SK-N-MC (cell line): ENCODE results near the gene HOXC5.

Experiments used
- DNase-seq: peaks from one replicate; pipeline ENCODE4 v3.0.0-alpha.2; 2011; ENCODE audit warnings: low read depth, low spot score
- H3K27ac ChIP-seq: fragments of 200-600 bp; sonication (generic); 2 replicates; pipeline ENCODE4 v1.5.1; 2016; ENCODE audit warnings: mixed run types
- H3K36me3 ChIP-seq: fragments of 200-600 bp; sonication (generic); 2 replicates; pipeline ENCODE4 v1.6.1; 2017; ENCODE audit warnings: antibody characterized with exemption, low read length, mixed read lengths; ENCODE audit not compliant: insufficient read depth
- H3K4me3 ChIP-seq: fragments of 200-600 bp; sonication (generic); 2 replicates; pipeline ENCODE4 v1.5.1; 2016
- H3K9ac ChIP-seq: fragments of 200-600 bp; sonication (generic); 2 replicates; pipeline ENCODE4 v1.8.0; 2017; ENCODE audit warnings: mixed run types, mixed read lengths; ENCODE audit not compliant: insufficient read length
- H3K9me3 ChIP-seq: fragments of 200-600 bp; sonication (generic); 2 replicates; pipeline ENCODE4 v1.6.1; 2017; ENCODE audit warnings: low read depth, mild to moderate bottlenecking, antibody characterized with exemption, low read length, moderate library complexity, mixed read lengths
- EZH2 ChIP-seq: fragments of 200-600 bp; sonication (generic); IDR thresholded peaks from one replicate; pipeline ENCODE4 v1.6.1; 2017; ENCODE audit warnings: antibody characterized with exemption
- FOXP2 ChIP-seq: optimal IDR thresholded peaks from 2 replicates; pipeline ENCODE3; 2011; ENCODE audit warnings: mild to moderate bottlenecking, moderate library complexity; ENCODE audit not compliant: insufficient read depth; ENCODE audit errors: extremely low read length, control extremely low read depth
- POLR2AphosphoS5 ChIP-seq: IDR thresholded peaks from 2 replicates; pipeline ENCODE4 v1.6.1; 2012; ENCODE audit warnings: mild to moderate bottlenecking, low read depth, low read length, borderline replicate concordance

HOXC5 gene

DNA sequence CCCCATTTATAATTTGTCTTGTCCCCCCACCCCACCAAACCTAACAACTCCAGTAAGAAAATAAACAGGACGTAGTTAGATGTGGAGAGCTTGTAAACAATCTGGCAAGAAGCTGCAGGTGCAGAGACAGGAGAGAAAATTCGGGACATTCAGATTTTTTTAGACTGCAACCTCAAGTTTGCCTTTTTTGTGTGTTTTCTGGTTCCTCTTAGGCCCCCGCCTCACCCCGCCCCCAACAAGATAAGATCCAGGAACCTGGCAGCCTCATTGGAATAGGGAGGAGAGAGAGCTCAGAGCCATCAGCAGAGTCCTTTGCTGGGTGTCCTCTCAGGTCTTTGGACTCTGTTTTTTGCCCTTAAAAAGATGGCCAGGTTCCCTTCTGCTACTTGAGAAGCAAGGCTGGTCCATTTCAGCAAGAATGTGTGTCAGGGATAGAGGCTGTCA lies 45.0 kb upstream of the HOXC5 start:
- Histone ChIP-seq H3K36me3 (no peaks in the 10 kb centered on the region), H3K9me3 (no peaks in the 10 kb centered on the region), H3K4me3 (no peak overlapping the region), H3K27ac (no peak overlapping the region), H3K9ac (no peak overlapping the region)
- TF ChIP-seq POLR2AphosphoS5 (no peak), EZH2 (no peak)
- DNase-seq = no peak

DNA sequence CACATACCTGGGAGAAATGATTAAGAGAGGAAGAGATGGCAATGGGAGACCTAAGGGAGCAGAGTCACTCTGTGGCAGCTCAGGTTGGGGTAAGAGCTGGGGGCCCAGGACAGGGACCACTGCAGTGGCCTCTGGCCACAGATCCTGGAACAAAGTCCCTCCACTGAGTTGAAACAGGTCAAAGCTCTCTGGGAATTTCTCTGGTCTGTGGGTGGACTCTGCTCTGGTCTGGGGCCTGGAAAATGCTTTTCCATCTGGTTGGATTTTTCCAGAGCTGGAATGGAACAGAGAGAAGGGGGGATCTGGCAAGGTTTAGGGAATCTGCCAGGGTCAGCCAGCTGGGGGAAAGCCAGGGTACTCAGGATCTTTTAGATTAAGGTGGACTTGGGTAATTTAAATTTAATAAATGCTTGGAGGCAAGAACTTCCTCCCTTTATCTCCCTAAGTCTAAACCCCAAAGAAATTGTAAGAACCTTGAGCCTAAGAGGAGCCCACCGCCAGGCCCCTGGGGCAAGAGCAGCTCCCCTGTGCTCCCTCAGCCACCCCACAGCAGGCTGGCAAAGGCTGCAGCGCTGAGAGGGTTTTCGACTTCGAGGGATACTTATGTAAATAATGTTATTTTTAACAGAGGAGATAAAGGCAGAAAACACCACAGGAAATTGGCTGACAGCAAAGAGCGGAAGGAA lies 44.2 kb upstream of the HOXC5 start:
- TF ChIP-seq EZH2 = no peak
- TF ChIP-seq POLR2AphosphoS5 = peak; percentile 50; the same call in 1 of the 2 replicates
- peak overlapping the region; percentile 74 for H3K4me3 ChIP-seq
- no peaks in the 10 kb centered on the region for H3K36me3 ChIP-seq
- no peak for DNase-seq
- no peaks in the 10 kb centered on the region for H3K9me3 ChIP-seq
- no peak overlapping the region for H3K9ac ChIP-seq
- H3K27ac ChIP-seq = 0 out of 2 replicates have a peak overlapping the region, but pooled peaks have one; percentile 5

GRCh38 chr12:53989227-53990113 lies 43.4 kb upstream of the HOXC5 start:
- Histone ChIP-seq H3K27ac (no peak overlapping the region), H3K4me3 (peak overlapping the region; percentile 74), H3K9me3 (no peaks in the 10 kb centered on the region), H3K36me3 (no peaks in the 10 kb centered on the region), H3K9ac (peak overlapping the region; percentile 47)
- DNase-seq = peak; percentile 84
- TF ChIP-seq EZH2 = no peak
- TF ChIP-seq FOXP2 = no peak
- TF ChIP-seq POLR2AphosphoS5 = no peak; the same call in 1 of the 2 replicates

GRCh38 chr12:53990311-53991076 lies 42.4 kb upstream of the HOXC5 start:
- Histone ChIP-seq H3K4me3 (no peak overlapping the region), H3K9ac (no peak overlapping the region), H3K36me3 (no peaks in the 10 kb centered on the region), H3K27ac (no peak overlapping the region), H3K9me3 (no peaks in the 10 kb centered on the region)
- no peak for DNase-seq
- TF ChIP-seq FOXP2 (no peak), EZH2 (no peak), POLR2AphosphoS5 (no peak)

- H3K9me3 ChIP-seq = no peaks in the 10 kb centered on the region
- no peak for TF ChIP-seq POLR2AphosphoS5
- TF ChIP-seq FOXP2 = no peak
- TF ChIP-seq EZH2 = no peak
- no peak overlapping the region for H3K4me3 ChIP-seq
- H3K36me3 ChIP-seq = no peaks in the 10 kb centered on the region
- no peak overlapping the region for H3K27ac ChIP-seq
- H3K9ac ChIP-seq = no peak overlapping the region
- no peak for DNase-seq
Measured at GRCh38 chr12:53991077-53991460, 41.8 kb upstream of the HOXC5 start.

GRCh38 chr12:53992377-53992889 lies 40.4 kb upstream of the HOXC5 start:
- Histone ChIP-seq H3K9ac (no peak overlapping the region), H3K27ac (0 out of 2 replicates have a peak overlapping the region, but pooled peaks have one; percentile 2), H3K36me3 (no peaks in the 10 kb centered on the region), H3K9me3 (no peaks in the 10 kb centered on the region), H3K4me3 (no peak overlapping the region)
- TF ChIP-seq FOXP2 = no peak
- no peak for TF ChIP-seq POLR2AphosphoS5
- TF ChIP-seq EZH2 = no peak
- DNase-seq = no peak

- Histone ChIP-seq H3K9ac (peak overlapping the region; percentile 4), H3K36me3 (no peaks in the 10 kb centered on the region), H3K4me3 (0 out of 2 replicates have a peak overlapping the region, but pooled peaks have one; percentile 2), H3K9me3 (no peaks in the 10 kb centered on the region), H3K27ac (peak overlapping the region; percentile 75)
- TF ChIP-seq POLR2AphosphoS5 (no peak), FOXP2 (no peak), EZH2 (no peak)
- no peak for DNase-seq
Measured at GRCh38 chr12:53993162-53994008, 39.5 kb upstream of the HOXC5 start.
